Hematopoietic multipotent progenitor cell treated with erythropoietin and hydrocortisone succinate and interleukin-3 and kit ligand, for 17 days (in vitro differentiated cells): ENCODE measurements around the gene CDK9.
"Not testable (repeated sequence)": the region's sequence is repeated elsewhere in the genome, so short reads cannot be mapped to it uniquely, and the experiment has no call there.

Source experiments
- DNase-seq: peaks from one replicate; pipeline ENCODE4 v3.0.0-alpha.2; 2015; ENCODE audit warnings: low spot score

Gene CDK9

DNA sequence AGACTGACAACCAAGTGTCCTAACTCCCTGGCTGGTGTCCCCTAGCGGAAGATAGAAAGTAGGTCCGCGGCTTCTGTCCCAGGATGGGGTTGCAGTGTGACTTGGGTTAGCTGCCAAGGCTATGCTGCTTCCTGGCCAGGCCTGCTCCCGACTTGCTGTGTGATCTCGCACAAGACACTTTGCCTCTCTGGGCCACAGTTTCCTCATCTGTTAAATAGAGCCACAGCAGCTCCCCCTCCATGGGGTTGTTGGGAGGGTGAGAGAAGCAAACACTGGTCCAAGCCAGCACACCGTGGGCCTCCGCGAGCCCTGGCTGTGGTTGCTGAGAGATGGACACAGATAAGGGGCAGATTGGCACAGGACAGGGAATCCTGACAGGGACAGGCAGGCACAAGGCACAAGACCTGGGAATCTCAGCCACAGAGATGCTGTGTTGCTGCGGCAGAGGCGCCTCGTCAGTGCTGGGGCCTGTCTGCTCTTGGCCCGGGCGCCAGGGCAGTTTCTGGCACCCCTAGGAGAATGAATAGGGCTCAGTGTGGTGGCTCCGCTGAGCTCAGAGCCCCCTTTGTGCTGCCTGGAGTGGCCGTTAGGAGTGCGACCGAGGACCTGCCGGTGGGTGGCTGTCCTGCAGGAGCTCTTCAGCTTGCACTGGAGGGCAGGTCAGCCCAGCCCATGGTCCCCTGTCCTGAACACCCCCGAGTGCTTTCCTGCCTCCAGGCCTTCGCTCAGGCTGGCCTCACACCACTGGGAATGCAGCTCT is 5.5 kb upstream of the CDK9 start:
- DNase-seq, result no peak

DNA sequence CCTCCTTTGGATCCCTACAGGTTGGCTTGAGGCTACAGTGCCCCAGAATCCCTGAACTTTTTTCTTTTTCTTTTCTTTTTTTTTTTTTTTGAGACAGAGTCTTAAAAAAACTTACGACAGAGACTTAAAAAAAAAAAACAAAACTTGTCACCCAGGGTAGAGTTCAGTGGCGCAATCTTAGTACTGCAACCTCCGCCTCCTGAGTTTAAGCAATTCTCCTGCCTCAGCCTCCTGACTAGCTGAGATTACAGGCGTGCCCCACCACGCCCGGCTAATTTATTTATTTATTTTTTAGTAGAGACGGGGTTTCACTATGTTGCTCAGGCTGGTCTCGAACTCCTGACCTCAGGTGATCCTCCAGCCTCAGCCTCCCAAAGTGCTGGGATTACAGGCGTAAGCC is 4.9 kb upstream of the CDK9 start:
- DNase-seq, result not testable (repeated sequence)

DNA sequence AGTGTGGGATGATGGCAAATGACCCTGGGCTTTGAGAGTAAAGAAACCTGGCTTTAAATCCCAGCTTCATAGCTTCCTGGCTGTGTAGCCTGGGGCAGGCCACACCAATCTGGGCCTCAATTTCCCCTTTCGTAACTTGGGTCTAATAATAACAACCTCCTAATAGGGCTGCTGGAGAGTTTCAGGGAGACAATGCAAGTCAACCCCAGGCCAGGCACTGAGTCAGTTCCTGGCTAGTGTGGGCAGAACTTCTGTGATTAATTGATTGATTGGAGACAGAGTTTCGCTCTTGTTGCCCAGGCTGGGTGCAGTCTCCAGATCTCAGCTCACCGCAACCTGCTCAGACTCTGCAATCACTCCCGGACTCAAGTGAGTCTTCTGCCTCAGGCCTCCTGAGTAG is 4.0 kb upstream of the CDK9 start:
- no peak for DNase-seq

DNA sequence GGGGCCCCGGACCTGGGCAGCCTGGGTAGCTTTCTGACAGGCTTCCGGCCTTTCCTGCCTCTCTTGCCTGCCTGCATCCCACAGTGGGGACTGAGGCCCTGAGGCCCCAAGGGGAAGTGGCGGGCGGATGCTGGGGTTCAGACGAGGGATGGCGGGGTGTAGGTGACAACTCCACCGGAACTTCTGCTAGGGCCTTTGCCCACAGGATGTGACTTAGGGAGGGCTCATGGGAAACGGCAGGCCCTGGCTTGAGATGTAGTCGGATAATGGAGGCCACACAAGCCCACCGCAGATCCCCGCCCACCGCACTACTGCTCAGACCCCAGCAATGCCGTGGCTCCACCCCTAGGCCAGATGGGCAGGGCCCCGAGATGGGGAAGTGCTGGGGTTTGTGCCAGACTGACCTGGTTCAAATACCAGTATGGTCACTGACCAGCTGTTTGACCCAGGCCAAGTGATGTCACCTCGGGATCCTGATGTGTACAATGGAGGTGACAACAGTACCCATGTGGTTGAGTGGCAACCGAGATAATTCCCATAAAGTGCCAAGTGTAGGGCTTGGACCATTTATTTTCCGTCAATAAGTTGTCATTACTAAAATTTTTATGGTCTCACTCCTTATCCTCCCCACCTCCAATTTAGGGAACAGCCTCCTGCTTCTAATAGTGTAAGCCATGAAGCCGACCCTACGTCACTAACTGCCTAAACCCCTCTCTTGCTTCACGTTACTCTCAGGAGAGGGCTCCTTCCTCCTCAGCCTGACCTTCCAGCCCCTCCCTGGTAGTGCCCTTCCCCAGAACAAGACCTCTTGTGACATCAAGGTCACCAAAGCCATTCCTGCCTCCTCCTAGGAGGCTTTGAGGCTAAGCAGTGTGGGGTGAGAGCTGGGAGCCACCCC is 2.5 kb upstream of the CDK9 start:
- no peak for DNase-seq

DNA sequence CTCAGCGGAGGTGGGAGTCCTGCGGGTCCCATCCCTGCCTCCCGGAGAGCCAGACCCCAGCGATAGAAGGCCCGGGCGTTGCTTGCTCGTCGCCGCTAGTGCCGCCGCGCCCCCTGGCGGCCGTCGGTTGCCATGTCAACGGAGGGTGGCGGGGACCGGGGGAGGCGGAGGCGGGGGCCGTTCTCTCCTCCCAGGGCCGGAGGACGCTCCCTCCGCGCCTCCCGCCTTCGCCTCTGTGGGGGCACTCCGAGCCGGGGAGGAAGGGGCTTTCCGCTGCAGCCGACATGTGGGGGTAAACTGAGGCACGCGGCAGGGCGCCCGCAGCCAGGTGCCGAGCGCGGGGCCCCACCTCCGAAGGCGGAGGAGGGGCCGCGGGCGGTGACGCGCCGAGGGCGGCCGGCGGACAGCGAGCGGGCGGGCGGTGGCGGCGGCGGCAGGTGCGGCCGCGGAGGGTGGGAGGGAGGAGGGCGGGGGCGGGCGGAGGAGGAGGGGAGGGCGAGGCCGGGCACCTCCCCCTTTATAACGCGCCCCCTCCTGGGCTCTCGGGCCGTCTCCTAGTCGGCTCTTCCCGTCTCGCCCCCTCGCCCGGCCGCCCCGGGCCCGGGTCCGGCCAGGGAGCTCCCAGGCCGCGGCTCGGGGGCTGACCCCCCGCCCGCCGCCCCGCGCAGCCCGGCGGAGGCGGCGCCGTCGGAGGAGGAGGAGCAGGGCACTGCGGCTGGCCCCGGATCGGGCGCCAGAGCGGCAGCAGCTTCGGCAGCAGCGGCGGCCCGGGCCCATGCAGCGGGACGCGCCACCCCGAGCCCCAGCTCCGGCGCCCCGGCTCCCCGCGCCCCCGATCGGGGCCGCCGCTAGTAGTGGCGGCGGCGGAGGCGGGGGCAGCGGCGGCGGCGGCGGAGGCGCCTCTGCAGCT is 556 bp upstream of the CDK9 start:
- peak; percentile 92 for DNase-seq

DNA sequence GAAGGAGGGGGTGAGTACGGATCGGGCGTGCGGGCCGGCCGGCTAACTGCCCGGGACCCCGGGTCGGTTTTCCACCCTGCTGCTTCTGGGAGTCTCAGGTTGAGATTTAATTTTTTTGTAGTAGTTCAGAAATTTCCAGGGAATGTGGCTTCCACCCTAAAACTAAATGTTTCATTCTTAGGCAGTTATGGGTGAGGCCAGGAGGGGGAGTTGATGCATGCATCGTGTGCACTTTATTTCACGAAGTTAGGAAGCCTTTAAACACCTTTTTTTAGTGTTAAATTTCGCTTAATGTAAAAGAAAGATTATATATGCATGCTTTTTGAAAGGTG is 905 bp downstream of the CDK9 start:
- peak; percentile 38 for DNase-seq

DNA sequence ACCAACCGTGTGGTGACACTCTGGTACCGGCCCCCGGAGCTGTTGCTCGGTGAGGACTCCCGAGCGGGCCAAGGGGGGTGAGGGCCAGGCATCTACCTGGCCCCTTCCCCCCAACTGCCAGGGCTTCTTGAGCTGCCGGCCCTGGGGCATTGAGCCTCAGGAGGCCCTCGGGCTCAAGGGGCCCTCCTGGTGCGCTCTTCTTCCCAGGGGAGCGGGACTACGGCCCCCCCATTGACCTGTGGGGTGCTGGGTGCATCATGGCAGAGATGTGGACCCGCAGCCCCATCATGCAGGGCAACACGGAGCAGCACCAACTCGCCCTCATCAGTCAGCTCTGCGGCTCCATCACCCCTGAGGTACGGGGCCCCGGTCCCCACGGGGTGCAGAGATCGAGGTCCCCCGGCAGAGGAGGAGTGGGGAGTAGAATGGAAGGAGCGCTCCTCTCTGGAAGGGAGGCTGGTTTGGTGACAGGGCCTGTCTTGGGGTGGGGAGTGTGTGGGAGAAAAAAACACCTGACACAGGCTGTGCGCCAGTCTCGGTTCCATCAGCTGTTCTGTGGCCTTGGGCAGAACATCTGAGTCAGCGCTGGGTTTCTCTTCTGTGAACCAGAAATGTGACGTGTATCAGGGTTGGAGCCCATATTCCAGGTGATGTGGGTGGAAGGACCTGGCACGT is 2.6 kb downstream of the CDK9 start:
- DNase-seq, result no peak

DNA sequence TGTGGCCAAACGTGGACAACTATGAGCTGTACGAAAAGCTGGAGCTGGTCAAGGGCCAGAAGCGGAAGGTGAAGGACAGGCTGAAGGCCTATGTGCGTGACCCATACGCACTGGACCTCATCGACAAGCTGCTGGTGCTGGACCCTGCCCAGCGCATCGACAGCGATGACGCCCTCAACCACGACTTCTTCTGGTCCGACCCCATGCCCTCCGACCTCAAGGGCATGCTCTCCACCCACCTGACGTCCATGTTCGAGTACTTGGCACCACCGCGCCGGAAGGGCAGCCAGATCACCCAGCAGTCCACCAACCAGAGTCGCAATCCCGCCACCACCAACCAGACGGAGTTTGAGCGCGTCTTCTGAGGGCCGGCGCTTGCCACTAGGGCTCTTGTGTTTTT is 3.3 kb downstream of the CDK9 start:
- no peak for DNase-seq

DNA sequence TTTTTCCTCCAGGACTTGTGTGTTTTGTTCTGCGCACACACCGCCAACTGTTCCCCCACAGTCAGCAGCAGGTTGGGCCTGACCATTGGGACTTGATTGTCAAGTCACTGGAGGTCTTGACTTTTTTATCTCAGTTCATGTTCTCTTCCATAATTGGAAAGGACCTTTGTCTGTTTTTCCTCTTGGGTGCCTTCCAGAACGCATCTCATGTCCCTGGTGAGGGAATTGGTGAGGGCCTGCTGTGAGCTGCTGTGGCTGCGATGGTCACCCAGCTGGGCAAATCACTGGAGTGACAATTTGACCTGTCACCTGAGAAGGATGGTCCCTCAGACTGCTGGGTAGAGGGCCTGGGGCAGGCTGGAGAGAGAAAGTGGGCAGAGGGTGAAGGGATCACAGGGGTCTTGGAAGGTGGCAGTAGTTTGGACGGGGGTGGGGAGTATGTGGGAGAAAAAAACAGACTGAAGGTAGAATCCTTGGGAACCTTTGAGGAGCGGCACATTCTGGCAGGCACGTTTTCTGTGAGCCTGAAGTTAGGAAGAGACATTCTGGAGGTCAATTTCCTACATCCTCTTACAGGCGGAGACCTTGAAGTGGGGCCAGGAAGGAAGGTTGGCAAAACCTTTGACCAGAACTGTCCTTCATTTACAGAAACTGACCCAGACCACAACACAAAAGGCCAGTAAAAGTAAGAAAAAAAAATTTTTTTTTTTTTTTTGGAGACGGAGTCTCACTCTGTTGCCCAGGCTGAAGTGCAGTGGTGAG is 4.4 kb downstream of the CDK9 start:
- DNase-seq, result no peak

DNA sequence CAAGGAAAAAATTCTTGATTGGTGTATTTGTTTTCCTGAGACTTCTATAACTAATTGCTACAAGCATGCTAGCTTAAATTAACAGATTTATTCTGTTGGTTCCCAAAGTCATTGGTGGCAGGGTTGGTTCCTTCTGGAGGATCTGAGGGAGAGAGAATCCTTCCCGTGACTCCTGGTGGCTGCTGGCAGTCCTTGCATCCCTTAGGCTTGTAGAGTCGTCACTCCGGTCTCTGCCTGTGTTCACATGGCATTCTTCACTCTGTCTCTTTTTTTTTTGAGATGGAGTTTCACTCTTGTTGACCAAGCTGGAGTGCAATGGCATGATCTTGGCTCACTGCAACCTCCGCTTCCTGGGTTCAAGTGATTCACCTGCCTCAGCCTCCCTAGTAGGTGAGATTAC is 5.3 kb downstream of the CDK9 start:
- no peak for DNase-seq

DNA sequence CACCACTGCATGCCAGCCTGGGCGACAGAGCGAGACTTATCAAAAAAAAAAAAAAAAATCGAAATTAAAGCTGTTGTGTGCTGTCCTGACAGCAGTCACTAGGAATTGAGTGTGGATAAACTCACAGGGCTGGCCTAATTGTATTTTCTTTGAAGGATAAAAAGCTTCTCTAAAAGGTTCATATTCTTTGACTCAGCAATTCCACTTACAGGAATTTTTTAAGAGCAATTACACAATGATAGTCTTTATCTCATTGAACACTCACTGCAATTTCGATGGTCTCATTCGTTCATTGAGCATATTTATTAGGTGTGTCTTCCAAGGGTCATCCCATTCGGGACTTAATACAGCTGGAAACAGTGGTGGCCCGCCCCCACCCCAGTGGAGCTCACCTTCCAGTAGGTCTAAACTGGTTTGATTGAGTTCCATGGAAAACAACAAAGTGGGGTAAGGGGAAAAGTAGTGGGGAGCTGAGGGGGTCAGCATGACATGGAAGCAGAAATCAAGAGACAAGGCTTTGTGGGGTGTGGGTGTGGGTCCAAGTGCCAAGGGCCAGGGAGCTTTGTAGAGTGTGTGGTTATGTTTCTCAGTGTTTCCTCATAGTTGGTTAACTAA is 6.7 kb downstream of the CDK9 start:
- no peak for DNase-seq

DNA sequence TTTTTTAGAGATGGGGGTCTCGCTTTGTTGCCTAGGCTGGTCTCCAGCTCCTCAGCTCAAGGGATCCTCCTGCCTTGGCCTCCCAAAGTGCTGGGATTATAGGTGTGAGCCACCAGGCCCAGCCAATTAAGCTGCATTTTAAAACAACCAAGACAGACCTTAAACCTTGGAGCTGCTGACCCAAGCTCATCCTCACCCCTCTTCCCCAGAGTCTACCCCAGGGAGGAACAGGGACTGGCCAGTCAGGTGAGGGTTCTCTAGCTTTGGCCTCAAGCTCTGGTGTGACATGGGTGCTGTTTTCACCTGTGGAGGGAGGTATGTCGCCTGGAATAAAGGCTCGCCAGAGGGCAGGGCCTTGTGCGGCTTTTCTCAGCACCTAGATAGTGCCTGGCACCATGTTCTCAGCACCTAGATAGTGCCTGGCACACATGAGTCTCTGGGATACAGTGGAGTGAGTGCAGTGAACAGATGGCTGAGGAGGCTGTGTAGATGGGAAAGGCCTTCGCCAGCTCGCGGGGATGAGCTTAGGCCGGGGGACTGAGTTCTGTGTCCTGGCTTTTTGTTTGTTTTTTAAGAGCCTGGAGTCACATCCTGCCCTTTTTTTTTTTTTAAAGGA is 7.4 kb downstream of the CDK9 start:
- no peak for DNase-seq

DNA sequence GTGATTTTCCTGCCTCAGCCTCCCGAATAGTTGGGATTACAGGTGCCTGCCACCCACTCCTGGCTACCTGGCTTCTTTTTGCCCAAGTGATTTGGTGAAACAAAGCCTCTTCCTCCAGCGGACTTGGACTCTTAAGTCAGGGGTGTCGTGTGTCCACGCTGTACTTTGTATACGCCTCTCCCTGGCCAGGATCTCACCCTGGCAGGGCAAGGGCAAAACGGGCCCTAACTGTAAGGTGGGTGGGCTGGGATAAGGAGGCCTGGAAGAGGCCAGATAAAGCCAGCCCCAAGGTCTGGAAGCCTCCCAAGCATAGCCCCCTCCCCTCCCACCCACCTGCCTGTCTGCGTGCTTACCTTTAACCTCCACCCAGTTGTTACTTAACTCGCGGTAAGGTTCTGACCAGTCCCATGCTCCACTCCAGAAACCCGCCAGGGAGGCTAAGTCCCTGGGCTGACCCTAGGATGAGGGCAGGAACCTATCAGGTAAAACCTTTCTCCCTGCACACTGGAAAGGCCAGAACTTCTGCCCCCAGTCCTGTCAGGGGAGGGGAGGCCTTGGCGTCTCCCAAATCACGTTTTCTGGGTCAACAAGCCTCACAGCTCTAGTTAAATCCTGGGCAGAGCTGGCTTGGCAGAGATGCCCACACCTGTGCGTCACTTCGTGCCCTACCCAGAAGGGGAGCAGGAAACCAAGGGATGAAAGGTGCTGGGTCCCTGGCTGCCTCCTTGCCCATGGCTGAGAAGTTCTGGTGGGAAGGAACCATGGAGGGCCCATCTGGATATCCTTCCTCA is 8.4 kb downstream of the CDK9 start:
- no peak for DNase-seq

DNA sequence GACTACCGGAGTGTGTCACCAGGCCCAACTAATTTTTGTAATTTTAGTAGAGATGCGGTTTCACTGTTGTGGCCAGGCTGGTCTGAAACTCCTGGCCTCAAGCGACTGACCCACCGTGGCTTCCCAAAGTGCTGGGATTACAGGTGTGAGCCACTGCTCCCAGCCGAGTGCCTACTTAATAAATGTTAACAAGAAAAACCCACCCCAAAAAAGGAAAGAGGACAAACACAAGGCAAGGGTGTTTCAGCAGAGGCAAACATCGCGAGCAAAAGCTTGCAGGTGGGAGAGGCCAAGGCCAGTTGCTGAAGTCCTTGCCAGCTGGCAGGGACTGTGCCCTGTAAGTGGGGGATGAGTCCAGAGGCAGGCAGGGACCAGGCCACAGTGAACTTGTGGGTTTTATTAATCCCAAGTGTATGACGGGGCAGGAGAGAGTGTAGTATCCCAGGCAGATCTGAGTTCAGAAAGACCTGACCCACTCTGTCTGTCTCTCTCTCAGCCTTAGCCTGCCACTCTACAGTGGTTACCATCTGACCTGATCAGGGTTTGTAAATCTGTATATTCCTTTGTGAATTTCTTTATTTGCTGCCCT is 10.5 kb downstream of the CDK9 start:
- DNase-seq, result no peak

DNA sequence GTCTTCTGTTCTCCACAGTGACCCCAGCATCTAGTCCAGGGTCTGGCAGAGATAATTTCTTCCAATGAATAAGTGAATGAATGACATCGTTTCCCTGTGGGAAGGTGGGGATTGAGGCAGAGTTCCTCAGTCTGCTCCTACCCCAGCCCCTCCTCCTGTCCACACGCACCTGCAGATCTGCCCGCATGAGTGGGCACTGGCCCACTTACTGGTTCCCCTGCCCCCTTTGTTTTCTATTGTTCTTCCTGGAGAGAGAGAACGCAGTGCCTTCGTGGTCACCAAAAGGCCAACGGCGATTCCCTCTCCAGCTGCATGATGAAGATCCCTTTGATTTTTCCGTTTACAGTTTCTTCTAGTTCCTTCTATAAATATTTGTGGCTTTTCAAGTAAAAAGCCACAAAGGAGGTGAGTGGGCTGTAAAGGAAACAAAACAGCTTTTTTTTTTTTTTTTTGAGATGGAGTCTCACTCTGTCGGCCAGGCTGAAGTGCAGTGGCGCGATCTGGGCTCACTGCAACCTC is 11.1 kb downstream of the CDK9 start:
- DNase-seq, result no peak

DNA sequence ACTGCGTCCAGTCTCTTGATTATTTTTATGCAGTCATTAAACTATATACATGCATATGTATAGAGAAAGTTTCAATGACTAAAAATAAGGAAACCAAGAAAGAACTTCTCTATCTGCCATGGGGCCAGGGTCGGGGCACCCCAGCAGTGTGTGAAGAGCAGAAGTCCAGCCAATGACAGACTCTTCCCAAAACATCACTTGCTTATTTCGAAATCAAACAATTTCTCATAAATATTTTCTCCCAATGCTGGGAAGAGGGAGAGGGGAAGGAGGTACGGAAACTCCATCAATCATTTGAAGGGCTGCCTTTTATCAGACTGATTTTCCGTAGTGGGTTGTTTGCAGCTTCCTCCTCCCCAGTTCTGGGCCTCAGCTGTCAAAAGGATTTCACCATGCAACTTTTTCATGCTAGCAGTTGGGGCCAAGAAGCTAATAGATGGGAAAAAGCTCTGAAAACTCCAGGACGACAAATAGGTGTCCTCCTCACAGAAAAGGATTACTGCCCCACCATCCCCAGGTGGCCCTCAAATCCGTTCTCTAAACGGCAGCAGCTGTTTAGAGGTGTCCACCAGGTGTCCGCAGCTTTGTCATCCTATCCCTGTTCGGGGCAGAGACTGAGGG is 16.2 kb downstream of the CDK9 start:
- DNase-seq, result no peak

DNA sequence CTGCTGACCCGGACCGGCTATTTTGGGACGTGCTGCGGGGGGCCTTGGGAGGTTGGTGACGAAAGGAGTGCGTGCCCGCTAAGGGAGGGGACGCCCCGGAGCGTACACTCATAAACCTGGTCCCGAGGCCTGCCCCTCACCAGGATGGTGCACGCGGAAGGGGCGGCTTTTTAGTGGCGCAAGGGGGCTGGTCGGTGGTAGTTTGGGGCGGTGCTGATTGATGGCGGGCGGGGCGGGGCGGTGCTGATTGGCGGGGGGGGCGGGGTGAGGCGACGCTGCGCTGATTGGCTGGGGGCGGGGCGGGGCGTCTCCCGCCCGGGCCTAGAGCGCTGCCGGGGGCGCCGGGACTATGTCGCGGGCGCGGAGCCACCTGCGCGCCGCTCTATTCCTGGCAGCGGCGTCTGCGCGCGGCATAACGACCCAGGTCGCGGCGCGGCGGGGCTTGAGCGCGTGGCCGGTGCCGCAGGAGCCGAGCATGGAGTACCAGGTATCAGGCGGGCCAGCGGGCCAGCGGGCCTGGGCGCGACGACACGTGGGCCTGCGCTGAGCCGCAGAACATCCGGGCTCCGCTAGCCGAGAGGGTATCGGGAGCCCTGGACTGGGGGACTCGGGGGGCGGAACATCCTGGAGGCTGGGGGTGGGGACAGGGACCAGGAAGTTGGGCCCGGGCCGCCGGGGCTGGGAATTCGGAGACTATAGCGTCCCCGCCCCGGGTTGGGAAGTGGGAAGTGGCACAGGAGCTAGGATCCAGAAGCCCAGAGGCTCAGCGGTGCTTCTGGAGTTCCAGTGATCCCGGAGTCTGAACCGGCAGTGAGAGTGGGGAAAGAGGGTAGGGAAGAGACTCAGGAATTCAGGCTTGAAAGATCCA is 17.0 kb downstream of the CDK9 start, which contains the start of gene FPGS:
FPGS (plus strand) TSS at position 307 of the 868 bp plus-strand sequence; CDS start at position 350, 43 bp downstream.
- peak; percentile 74 for DNase-seq
